ENCODE results near the gene ABLIM3. TPM values are rescaled to one million over a fixed set of nuclear protein-coding genes. Genes with fewer than 3 reads are reported as not detected.

The ABLIM3 gene
- total and polyA plus RNA-seq, 2 donors (not counting 3 experiments of a cell fraction or from before 2014, with no cell fraction given): 16.7 to 42.1 TPM

GRCh38 chr5:149145138-149145537 lies 3.8 kb downstream of the ABLIM3 start:
- dilution Hi-C loops (cut with MboI; ENCODE audit: extremely low pct_ligation_motif_present, low sequenced_read_pairs): no loop called here
- no peak overlapping the region for H3K27ac ChIP-seq (ENCODE audit: insufficient read depth, low read depth, low read length)
- TF ChIP-seq POLR2A (IDR thresholded peaks at IDR 0.05; ENCODE audit: low read depth, low read length): no peak
- TF ChIP-seq, protein P1, sequence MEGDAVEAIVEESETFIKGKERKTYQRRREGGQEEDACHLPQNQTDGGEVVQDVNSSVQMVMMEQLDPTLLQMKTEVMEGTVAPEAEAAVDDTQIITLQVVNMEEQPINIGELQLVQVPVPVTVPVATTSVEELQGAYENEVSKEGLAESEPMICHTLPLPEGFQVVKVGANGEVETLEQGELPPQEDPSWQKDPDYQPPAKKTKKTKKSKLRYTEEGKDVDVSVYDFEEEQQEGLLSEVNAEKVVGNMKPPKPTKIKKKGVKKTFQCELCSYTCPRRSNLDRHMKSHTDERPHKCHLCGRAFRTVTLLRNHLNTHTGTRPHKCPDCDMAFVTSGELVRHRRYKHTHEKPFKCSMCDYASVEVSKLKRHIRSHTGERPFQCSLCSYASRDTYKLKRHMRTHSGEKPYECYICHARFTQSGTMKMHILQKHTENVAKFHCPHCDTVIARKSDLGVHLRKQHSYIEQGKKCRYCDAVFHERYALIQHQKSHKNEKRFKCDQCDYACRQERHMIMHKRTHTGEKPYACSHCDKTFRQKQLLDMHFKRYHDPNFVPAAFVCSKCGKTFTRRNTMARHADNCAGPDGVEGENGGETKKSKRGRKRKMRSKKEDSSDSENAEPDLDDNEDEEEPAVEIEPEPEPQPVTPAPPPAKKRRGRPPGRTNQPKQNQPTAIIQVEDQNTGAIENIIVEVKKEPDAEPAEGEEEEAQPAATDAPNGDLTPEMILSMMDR (IDR thresholded peaks at IDR 0.05; ENCODE audit: extremely low read depth in 1 of 2, insufficient read depth in 1 of 2, low read depth in 1 of 2, low read length in 2 of 2): no peak
- TF ChIP-seq MAX (IDR thresholded peaks at IDR 0.05; ENCODE audit: insufficient read depth, insufficient read length): no peak
- TF ChIP-seq POLR2AphosphoS5 (IDR thresholded peaks at IDR 0.05; ENCODE audit: insufficient read depth, low read depth, low read length): no peak
- TF ChIP-seq MYC (IDR thresholded peaks at IDR 0.05; ENCODE audit: low read depth, low read length): no peak
- no peak for TF ChIP-seq JUN (IDR thresholded peaks at IDR 0.05; ENCODE audit: borderline replicate concordance, insufficient read depth, insufficient read length, low read depth)
- TF ChIP-seq EZH2 (IDR thresholded peaks at IDR 0.05; ENCODE audit: borderline replicate concordance, low read depth, low read length, severe bottlenecking): no peak
- TF ChIP-seq GATA2 (IDR thresholded peaks at IDR 0.05; ENCODE audit: insufficient read depth, insufficient read length, low read depth, low read length): no peak
- H2AFZ ChIP-seq (ENCODE audit: low read depth, low read length): no peak overlapping the region
- no TSS peak for BruUV-seq (replicated peaks)
- peaks cover 37% of the 10 kb centered on the region for H3K79me2 ChIP-seq (ENCODE audit: control insufficient read depth, insufficient read depth, low read length)
- H3K4me1 ChIP-seq (ENCODE audit: control insufficient read depth, extremely low read depth, insufficient read depth, low read length): peaks cover 33% of the 10 kb centered on the region
- no peaks in the 10 kb centered on the region for H3K36me3 ChIP-seq (ENCODE audit: control insufficient read depth in 2 of 2, extremely low read depth in 1 of 2, insufficient read depth in 2 of 2, low read length in 2 of 2)
- intact Hi-C loops (cut with micrococcal nuclease): no loop called here
- no peak for DNase-seq (ENCODE audit: low read depth, low spot score)
- no peaks in the 10 kb centered on the region for H3K27me3 ChIP-seq (ENCODE audit: control insufficient read depth in 2 of 2, insufficient read depth in 2 of 2, low read length in 2 of 2)
- no peaks in the 10 kb centered on the region for H3K9me1 ChIP-seq (replicated peaks; ENCODE audit: control insufficient read depth, extremely low read depth, insufficient read depth, low read length)
- H3K4me2 ChIP-seq (ENCODE audit: insufficient read depth, low read length): no peak overlapping the region
- CTCF ChIA-PET: interaction anchor here (2.2 to 8.1 kb wide), 2 partner anchors 15 to 81 kb away, joined by 9 to 238 read pairs; no protein-coding TSS in a partner anchor
- no peak for FAIRE-seq
- no peak overlapping the region for H3K9ac ChIP-seq (replicated peaks; ENCODE audit: extremely low read depth, insufficient read depth, low read length)
- no peaks in the 10 kb centered on the region for H3K9me3 ChIP-seq (replicated peaks; ENCODE audit: control insufficient read depth, insufficient read depth, low read length)
- H4K20me1 ChIP-seq (replicated peaks; ENCODE audit: control insufficient read depth, extremely low read depth, insufficient read depth, low read length): no peaks in the 10 kb centered on the region
- H3K4me3 ChIP-seq (replicated peaks in 1 of 3; ENCODE audit: insufficient read depth in 1 of 3, low read depth in 1 of 3, low read length in 3 of 3): no peak overlapping the region
- POLR2A ChIA-PET: no interaction called here
